HEK293 (cell line): ENCODE measurements around the gene TNFAIP8L2.
"Not testable (repeated sequence)": the region's sequence is repeated elsewhere in the genome, so short reads cannot be mapped to it uniquely, and the experiment has no call there.

Experiments used
- TCF7L2 ChIP-seq: IDR thresholded peaks from 2 replicates; pipeline ENCODE4 v1.6.1; 2011; ENCODE audit warnings: low read depth, mild to moderate bottlenecking, inconsistent platforms, low read length, moderate library complexity, borderline replicate concordance
- ZNF311 ChIP-seq: fragments of 450-650 bp; formaldehyde crosslinking; IDR thresholded peaks from 2 replicates; pipeline ENCODE4 v1.5.1; 2017; ENCODE audit warnings: missing biosample characterization, missing genetic modification characterization, borderline replicate concordance
- ZNF423 ChIP-seq: fragments of 450-650 bp; formaldehyde crosslinking; IDR thresholded peaks from 2 replicates; pipeline ENCODE4 v1.5.1; 2016; ENCODE audit warnings: missing biosample characterization, missing genetic modification characterization
- ZNF548 ChIP-seq: fragments of 450-650 bp; formaldehyde crosslinking; IDR thresholded peaks from 2 replicates; pipeline ENCODE4 v1.5.1; 2016; ENCODE audit warnings: missing biosample characterization, missing genetic modification characterization
- ZNF707 ChIP-seq: fragments of 450-650 bp; formaldehyde crosslinking; IDR thresholded peaks from 2 replicates; pipeline ENCODE4 v1.5.1; 2016; ENCODE audit warnings: missing biosample characterization, missing genetic modification characterization
- ZNF792 ChIP-seq: fragments of 450-650 bp; formaldehyde crosslinking; IDR thresholded peaks from 2 replicates; pipeline ENCODE4 v1.5.1; 2016; ENCODE audit warnings: missing biosample characterization, missing genetic modification characterization

DNA sequence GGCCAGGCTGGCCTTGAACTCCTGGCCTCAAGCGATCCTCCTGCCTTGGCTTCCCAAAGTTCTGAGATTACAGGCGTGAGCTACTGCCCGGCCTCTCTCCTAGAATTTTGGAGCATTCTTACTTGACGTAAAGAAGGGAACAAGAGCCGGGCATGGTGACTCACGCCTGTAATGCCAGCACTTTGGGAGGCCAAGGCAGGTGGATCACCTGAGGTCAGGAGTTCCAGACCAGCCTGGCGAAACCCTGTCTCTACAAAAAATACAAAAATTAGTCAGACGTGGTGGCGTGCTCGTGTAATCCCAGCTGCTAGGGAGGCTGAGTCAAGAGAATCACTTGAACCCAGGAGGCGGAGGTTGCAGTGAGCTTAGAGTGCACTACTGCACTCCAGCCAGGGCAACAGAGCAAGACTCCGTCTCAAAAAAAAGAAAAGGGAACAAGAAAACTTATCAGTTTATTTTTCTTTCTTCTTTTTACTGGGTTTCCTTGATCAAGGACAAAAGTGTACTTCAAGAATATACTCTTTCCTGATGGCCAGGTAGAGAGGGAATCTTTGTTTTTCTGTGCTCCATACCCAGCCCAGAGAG is 49.0 kb downstream of the TNFAIP8L2 start:
- TF ChIP-seq ZNF423 (tag by site-specific recombination); TCF7L2; ZNF548 (tag by site-specific recombination); ZNF707 (tag by site-specific recombination); ZNF311; ZNF792 (tag by site-specific recombination): not testable (repeated sequence)
